Activated CD4-positive, alpha-beta memory T cell treated with anti-CD3 and anti-CD28 coated beads for 36 hours (primary cell): Measurements from ENCODE around the gene FGF6. TPM values are rescaled to one million over a fixed set of nuclear protein-coding genes. Genes with fewer than 3 reads are reported as not detected.

Source experiments
- CTCF ChIA-PET: fragments of 350-600 bp; sonication (Branson Sonifier 250); formaldehyde crosslinking; loops from one replicate; lab custom pipeline; 2021; ENCODE audit warnings: antibody characterized with exemption, inconsistent platforms; lab: Charles Lee
- POLR2A ChIA-PET: fragments of 350-600 bp; sonication (Branson Sonifier 250); formaldehyde crosslinking; loops from one replicate; lab custom pipeline; 2021; ENCODE audit warnings: antibody characterized with exemption; lab: Charles Lee
- DNase-seq: peaks from one replicate; pipeline ENCODE4 v3.0.0-alpha.2; 2020
- H3K27ac Mint-ChIP-seq: one replicate; pipeline ENCODE4 v1.8.0; 2021; ENCODE audit warnings: mixed read lengths
- H3K27me3 Mint-ChIP-seq: one replicate; pipeline ENCODE4 v1.8.0; 2021; ENCODE audit warnings: mixed read lengths
- H3K36me3 Mint-ChIP-seq: one replicate; pipeline ENCODE4 v1.8.0; 2021; ENCODE audit warnings: mixed read lengths
- H3K4me1 Mint-ChIP-seq: one replicate; pipeline ENCODE4 v1.8.0; 2021; ENCODE audit warnings: low read depth, mixed read lengths
- H3K4me3 Mint-ChIP-seq: one replicate; pipeline ENCODE4 v1.8.0; 2021; ENCODE audit warnings: mild to moderate bottlenecking, mixed read lengths
- H3K9me3 Mint-ChIP-seq: one replicate; pipeline ENCODE4 v1.8.0; 2021; ENCODE audit warnings: mixed read lengths
- intact Hi-C: fragments of 100-400 bp; cut with micrococcal nuclease; formaldehyde crosslinking; loops from one replicate; pipeline ENCODE4 v1.15.1; 2023
- total RNA-seq, 2 experiments: library from RNA; stranded (reverse); gene quantifications; one replicate each; pipeline ENCODE4 v1.2.3, GENCODE V29; 2021

The FGF6 gene
- total RNA-seq, 2 experiments from 2014 or later, result not detected

DNA sequence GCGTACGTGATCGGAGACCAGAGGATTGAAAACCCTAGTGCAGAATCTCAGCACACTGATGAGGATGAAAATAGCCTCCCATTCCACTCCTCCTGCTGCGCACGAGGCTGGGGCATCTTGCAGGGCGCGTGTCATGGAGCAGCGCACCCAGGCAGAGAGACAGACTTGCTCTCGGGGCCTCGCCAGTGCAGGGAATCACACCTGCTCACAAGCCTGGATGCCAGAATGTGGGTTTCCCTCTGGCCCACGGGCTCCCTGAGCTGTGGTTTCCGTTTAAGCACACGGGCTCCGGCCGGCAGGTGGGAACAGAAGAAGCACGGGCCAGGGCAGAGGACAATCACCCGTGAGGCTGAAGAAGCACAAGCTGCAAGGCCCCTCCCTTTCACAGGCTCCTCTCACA is 2.0 kb downstream of the FGF6 start:
- ChIA-PET CTCF (no interaction called here), POLR2A (no interaction called here)
- no peak overlapping the region for H3K4me3 Mint-ChIP-seq
- peaks cover 3% of the 10 kb centered on the region for H3K4me1 Mint-ChIP-seq
- peaks cover 13% of the 10 kb centered on the region for H3K27me3 Mint-ChIP-seq
- no peak overlapping the region for H3K27ac Mint-ChIP-seq
- no peaks in the 10 kb centered on the region for H3K36me3 Mint-ChIP-seq
- intact Hi-C loops, result no loop called here
- DNase-seq, result no peak
- H3K9me3 Mint-ChIP-seq, result no peaks in the 10 kb centered on the region

GRCh38 chr12:4441355-4442335 is 4.0 kb downstream of the FGF6 start:
- H3K4me3 Mint-ChIP-seq, result no peak overlapping the region
- H3K27me3 Mint-ChIP-seq, result peaks cover 5% of the 10 kb centered on the region
- H3K9me3 Mint-ChIP-seq, result no peaks in the 10 kb centered on the region
- intact Hi-C loops, result no loop called here
- no peaks in the 10 kb centered on the region for H3K36me3 Mint-ChIP-seq
- no peak overlapping the region for H3K27ac Mint-ChIP-seq
- DNase-seq, result no peak
- ChIA-PET POLR2A (no interaction called here), CTCF (interaction anchor here (0.8 kb wide), 1 partner anchor 568 kb away, joined by 3 read pairs; no protein-coding TSS in a partner anchor)
- H3K4me1 Mint-ChIP-seq, result peaks cover 3% of the 10 kb centered on the region

GRCh38 chr12:4440187-4440941 is 5.3 kb downstream of the FGF6 start:
- intact Hi-C loops, result no loop called here
- Mint-ChIP-seq H3K9me3 (no peaks in the 10 kb centered on the region), H3K27ac (no peak overlapping the region), H3K27me3 (peaks cover 4% of the 10 kb centered on the region), H3K36me3 (no peaks in the 10 kb centered on the region), H3K4me3 (no peak overlapping the region), H3K4me1 (peaks cover 3% of the 10 kb centered on the region)
- no peak for DNase-seq
- ChIA-PET CTCF (interaction anchor here (1.5 kb wide), 1 partner anchor 19 kb away, joined by 5 read pairs; no protein-coding TSS in a partner anchor), POLR2A (no interaction called here)

DNA sequence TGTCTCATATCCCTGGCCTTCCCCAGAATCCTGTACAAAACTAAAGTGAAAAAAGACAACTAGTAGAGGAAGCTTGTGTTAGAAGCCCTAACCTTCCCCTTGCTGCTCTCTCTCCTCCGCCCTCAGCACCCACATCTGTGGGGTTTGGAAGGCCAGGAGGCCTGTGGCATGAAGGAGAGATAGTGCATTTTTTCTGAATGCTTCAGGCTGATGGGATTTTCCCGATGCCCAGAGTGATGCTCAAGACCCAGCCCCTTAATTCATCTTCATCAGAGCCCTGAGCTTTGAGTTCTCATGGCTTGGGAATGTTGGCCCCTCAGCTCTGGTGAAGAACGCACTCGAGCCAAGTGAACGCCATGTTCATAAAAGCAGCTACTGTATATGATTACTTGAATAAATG is 5.9 kb downstream of the FGF6 start:
- no peak for DNase-seq
- peaks cover 3% of the 10 kb centered on the region for H3K4me1 Mint-ChIP-seq
- H3K27me3 Mint-ChIP-seq, result peaks cover 4% of the 10 kb centered on the region
- no peak overlapping the region for H3K27ac Mint-ChIP-seq
- POLR2A ChIA-PET, result no interaction called here
- no peaks in the 10 kb centered on the region for H3K36me3 Mint-ChIP-seq
- intact Hi-C loops, result no loop called here
- H3K9me3 Mint-ChIP-seq, result no peaks in the 10 kb centered on the region
- H3K4me3 Mint-ChIP-seq, result no peak overlapping the region
- CTCF ChIA-PET, result interaction anchor here (1.5 kb wide), 1 partner anchor 18 kb away, joined by 5 read pairs; no protein-coding TSS in a partner anchor

GRCh38 chr12:4438834-4439596 is 6.6 kb downstream of the FGF6 start:
- H3K27ac Mint-ChIP-seq, result no peak overlapping the region
- no peaks in the 10 kb centered on the region for H3K9me3 Mint-ChIP-seq
- ChIA-PET CTCF (interaction anchor here (1.5 kb wide), 1 partner anchor 18 kb away, joined by 5 read pairs; no protein-coding TSS in a partner anchor), POLR2A (no interaction called here)
- intact Hi-C loops, result no loop called here
- H3K4me1 Mint-ChIP-seq, result peaks cover 3% of the 10 kb centered on the region
- H3K4me3 Mint-ChIP-seq, result no peak overlapping the region
- no peaks in the 10 kb centered on the region for H3K36me3 Mint-ChIP-seq
- H3K27me3 Mint-ChIP-seq, result peaks cover 4% of the 10 kb centered on the region
- no peak for DNase-seq

DNA sequence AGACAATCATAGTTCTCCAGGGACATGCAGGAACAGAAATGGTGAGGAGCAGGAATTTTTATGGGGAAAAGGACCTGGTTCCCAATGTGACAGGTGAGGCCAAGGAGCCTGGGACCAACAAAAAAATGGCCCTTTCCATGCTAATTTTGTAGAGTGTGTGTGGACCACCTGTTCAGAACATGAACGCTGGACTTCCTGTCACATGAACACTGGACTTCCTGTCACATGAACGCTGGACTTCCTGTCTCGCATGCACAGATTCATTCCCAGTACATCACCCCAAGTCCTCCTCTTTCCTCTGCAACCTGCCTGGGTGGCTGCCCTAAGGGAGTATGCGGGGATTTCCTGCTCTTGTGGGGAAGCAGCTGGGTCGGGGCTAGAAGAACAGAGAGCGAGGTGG is 10.1 kb downstream of the FGF6 start:
- Mint-ChIP-seq H3K4me3 (no peak overlapping the region), H3K4me1 (peaks cover 3% of the 10 kb centered on the region), H3K36me3 (no peaks in the 10 kb centered on the region), H3K27ac (no peak overlapping the region), H3K9me3 (no peaks in the 10 kb centered on the region), H3K27me3 (peaks cover 1% of the 10 kb centered on the region)
- intact Hi-C loops, result no loop called here
- ChIA-PET POLR2A (no interaction called here), CTCF (no interaction called here)
- no peak for DNase-seq

DNA sequence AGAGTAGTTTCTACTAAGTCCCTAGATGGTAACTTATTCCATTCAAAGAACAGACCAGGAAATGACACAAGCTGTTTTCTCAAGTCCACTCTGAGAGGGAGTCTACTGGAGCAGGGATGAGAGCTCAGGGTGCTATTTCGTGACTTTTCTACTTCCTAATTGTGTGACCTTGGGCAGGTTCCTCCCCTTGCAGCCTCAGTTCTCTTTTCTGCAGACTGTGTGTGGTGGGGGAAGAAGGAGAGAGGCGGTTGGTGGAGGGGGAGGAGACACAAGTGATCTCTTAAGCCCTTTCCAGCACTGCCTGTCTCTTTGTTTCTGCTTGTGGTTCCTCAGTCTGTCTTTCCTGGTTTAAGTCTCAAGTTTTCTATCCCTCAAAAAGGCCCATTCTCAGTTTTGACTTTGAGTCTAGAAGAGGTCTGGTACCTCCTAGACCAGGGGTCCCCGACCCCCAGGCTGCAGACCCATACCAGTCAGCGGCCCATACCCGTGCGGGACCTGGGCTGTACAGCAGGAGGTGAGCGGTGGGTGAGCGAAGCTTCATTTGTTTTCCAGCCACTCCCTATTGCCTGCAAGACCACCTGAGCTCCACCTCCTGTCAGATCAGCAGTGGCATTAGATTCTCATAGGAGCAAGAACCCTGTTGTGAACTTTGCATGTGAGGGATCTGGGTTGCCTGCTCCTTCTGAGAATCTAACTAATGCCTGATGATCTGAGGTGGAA is 10.7 kb downstream of the FGF6 start:
- Mint-ChIP-seq H3K4me3 (no peak overlapping the region), H3K4me1 (peaks cover 3% of the 10 kb centered on the region), H3K36me3 (no peaks in the 10 kb centered on the region), H3K27ac (no peak overlapping the region), H3K9me3 (no peaks in the 10 kb centered on the region), H3K27me3 (peaks cover 1% of the 10 kb centered on the region)
- POLR2A ChIA-PET, result no interaction called here
- no peak for DNase-seq
- intact Hi-C loops, result no loop called here
- CTCF ChIA-PET, result no interaction called here

DNA sequence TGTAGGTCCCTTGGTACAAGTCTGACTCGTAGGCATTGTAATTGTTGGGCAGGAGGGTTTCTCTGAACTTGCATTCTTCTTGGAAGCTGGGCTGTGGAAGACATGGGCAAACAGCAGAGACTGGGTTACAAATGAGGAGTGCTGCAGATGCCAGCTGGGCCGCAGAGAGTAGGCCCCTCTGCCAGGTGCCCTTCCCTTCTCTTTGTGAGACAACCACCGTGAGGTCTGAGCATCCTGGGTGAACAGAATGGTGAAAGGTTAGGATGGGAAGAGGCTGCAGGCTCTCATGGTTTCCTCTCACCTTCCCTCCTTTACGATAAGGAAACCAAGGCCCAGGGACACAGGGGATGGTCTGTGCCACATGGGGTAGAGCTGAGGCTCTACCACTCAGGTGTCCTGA is 11.3 kb downstream of the FGF6 start:
- ChIA-PET POLR2A (no interaction called here), CTCF (no interaction called here)
- H3K4me1 Mint-ChIP-seq, result no peaks in the 10 kb centered on the region
- H3K27me3 Mint-ChIP-seq, result no peaks in the 10 kb centered on the region
- intact Hi-C loops, result no loop called here
- no peak overlapping the region for H3K4me3 Mint-ChIP-seq
- H3K9me3 Mint-ChIP-seq, result no peaks in the 10 kb centered on the region
- DNase-seq, result no peak
- no peaks in the 10 kb centered on the region for H3K36me3 Mint-ChIP-seq
- no peak overlapping the region for H3K27ac Mint-ChIP-seq

- DNase-seq, result no peak
- CTCF ChIA-PET, result interaction anchor here (1.1 kb wide), 1 partner anchor 13 kb away, joined by 3 read pairs; no protein-coding TSS in a partner anchor
- H3K27me3 Mint-ChIP-seq, result no peaks in the 10 kb centered on the region
Measured at GRCh38 chr12:4433745-4434058, 11.9 kb downstream of the FGF6 start.

GRCh38 chr12:4432878-4433744 is 12.5 kb downstream of the FGF6 start:
- H3K9me3 Mint-ChIP-seq, result no peaks in the 10 kb centered on the region
- CTCF ChIA-PET, result interaction anchor here (1.1 kb wide), 1 partner anchor 13 kb away, joined by 3 read pairs; no protein-coding TSS in a partner anchor
- POLR2A ChIA-PET, result no interaction called here
- H3K4me3 Mint-ChIP-seq, result no peak overlapping the region
- H3K4me1 Mint-ChIP-seq, result no peaks in the 10 kb centered on the region
- no peaks in the 10 kb centered on the region for H3K27me3 Mint-ChIP-seq
- no peak for DNase-seq
- intact Hi-C loops, result no loop called here
- H3K27ac Mint-ChIP-seq, result no peak overlapping the region
- no peaks in the 10 kb centered on the region for H3K36me3 Mint-ChIP-seq

More at GRCh38 chr12:4433745-4434058, 11.9 kb downstream of the FGF6 start:
- H3K4me3 Mint-ChIP-seq, result no peak overlapping the region
- intact Hi-C loops, result no loop called here
- no peaks in the 10 kb centered on the region for H3K36me3 Mint-ChIP-seq
- no peaks in the 10 kb centered on the region for H3K4me1 Mint-ChIP-seq
- no peak overlapping the region for H3K27ac Mint-ChIP-seq
- H3K9me3 Mint-ChIP-seq, result no peaks in the 10 kb centered on the region
- POLR2A ChIA-PET, result no interaction called here
